Activated T-cell treated with anti-CD3 and anti-CD28 coated beads, Interleukin-2, amount 50 U/mL, for 4 hours (primary cell): ENCODE results near the gene GON4L. TPM values are rescaled to one million over a fixed set of nuclear protein-coding genes. Genes with fewer than 3 reads are reported as not detected.

ENCODE experiments used
- ATAC-seq, 2 donors: fragments of 200-7000 bp; cut with Tn5 transposase; one replicate each; pipeline ENCODE4 v1.10.0; 2021
- DNase-seq: peaks from one replicate; pipeline ENCODE4 v3.0.0-alpha.2; 2020
- H3K27me3 Mint-ChIP-seq: one replicate; pipeline ENCODE4 v1.8.0; 2021; ENCODE audit warnings: low read depth, mixed read lengths
- H3K36me3 Mint-ChIP-seq: one replicate; pipeline ENCODE4 v1.8.0; 2022; ENCODE audit warnings: mixed read lengths; ENCODE audit not compliant: insufficient read depth
- H3K4me1 Mint-ChIP-seq: one replicate; pipeline ENCODE4 v1.8.0; 2021; ENCODE audit warnings: low read depth, mixed read lengths
- H3K4me3 Mint-ChIP-seq: one replicate; pipeline ENCODE4 v1.8.0; 2021; ENCODE audit warnings: mild to moderate bottlenecking, moderate library complexity, mixed read lengths
- H3K9me3 Mint-ChIP-seq: one replicate; pipeline ENCODE4 v1.8.0; 2021; ENCODE audit warnings: mixed read lengths
- total RNA-seq, 3 donors: library from RNA; stranded (reverse); gene quantifications; one replicate each; pipeline ENCODE4 v1.2.1, GENCODE V29; 2021

The GON4L gene
- total RNA-seq, 3 donors from 2014 or later: 42.6 to 48.4 (median 47.8) TPM

DNA sequence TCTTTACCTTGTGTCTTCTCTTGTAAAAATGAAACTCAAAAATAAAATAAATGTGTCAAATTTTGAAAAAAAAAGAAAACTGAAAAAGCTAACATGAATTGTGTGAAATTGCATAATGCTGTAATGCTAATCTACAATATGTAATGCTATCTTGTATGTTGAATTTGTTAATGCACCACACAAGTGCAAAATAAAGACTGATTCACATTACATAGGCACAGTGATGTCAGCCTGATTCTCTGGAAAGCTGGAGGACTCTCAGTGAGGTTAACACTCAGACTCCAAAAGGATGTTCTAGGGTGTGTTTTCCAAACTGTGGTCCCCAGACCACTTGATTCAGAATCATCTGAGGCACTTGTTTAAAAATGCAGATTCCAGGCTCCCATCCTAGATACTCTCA, 28.0 kb upstream of the GON4L start:
- ATAC-seq (no peak), DNase-seq (no peak)
- Mint-ChIP-seq H3K9me3 (no peaks in the 10 kb centered on the region), H3K27me3 (no peaks in the 10 kb centered on the region), H3K4me3 (no peak overlapping the region), H3K4me1 (no peaks in the 10 kb centered on the region), H3K36me3 (no peaks in the 10 kb centered on the region)

DNA sequence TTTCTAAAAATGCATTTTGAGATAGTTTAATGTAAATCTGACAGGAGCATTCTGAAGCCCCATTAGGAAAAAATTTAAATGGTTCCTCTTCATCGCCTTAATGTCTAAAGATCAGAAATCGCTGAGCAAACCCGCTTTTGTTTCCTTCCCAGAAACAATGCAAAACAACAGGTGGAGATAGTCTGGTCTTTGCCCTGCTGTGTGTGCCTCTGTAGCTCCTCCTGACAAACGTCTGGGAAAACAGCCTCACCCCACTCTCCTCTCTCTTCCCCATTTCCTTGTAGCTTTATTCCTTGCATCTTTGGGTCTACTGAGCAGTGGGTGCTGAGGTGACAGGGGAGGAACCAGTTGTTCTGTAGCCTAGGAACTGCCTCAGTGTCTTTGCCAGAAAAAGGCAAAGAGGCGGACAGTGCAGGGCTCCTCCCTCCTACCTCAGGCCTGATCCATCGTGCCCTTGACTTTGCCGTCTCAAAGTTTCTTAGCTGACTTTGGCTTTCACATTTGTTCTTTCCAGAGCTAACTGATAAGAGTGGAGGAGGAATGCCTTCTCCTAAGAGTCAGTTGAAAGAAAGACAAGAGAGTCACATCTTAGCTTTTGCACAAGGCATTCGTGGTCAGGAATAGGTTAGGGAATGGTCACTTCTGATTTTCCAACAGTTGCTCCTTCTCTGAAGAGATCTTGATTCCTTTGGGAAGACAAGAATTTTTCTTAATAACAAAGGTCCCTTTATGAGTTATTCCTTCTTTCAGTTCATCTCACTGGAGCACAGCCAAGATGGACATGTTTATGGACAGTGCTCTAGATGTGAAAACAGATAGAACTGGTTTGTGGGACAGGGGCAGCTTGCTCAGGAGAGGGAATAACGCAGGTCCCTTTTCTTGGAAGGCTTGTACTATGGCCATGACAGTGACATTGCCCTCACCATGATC, 27.3 kb upstream of the GON4L start:
- Mint-ChIP-seq H3K9me3 (no peaks in the 10 kb centered on the region), H3K4me1 (no peaks in the 10 kb centered on the region), H3K4me3 (no peak overlapping the region), H3K36me3 (no peaks in the 10 kb centered on the region), H3K27me3 (no peaks in the 10 kb centered on the region)
- DNase-seq (no peak), ATAC-seq (no peak)

DNA sequence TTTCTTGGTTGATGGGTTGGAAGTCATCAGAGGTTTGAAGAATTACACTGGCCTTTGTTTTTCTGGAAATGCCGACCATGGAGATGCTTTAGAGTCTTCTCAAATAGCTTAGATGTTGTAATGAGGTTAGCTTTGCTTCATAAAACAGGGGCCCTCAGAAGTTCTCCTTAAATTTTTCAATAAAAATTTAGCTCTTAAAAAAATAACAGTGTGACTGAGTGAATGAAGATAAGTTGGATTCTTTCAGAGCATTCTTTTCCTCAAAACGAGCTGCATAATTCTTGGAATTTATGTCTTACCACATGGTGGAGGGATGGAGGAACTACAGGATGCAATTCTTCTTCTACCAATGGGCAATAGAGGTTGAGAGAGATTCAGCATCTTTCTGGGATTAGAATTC, 25.8 kb upstream of the GON4L start:
- Mint-ChIP-seq H3K4me1 (no peaks in the 10 kb centered on the region), H3K4me3 (no peak overlapping the region), H3K9me3 (no peaks in the 10 kb centered on the region)

DNA sequence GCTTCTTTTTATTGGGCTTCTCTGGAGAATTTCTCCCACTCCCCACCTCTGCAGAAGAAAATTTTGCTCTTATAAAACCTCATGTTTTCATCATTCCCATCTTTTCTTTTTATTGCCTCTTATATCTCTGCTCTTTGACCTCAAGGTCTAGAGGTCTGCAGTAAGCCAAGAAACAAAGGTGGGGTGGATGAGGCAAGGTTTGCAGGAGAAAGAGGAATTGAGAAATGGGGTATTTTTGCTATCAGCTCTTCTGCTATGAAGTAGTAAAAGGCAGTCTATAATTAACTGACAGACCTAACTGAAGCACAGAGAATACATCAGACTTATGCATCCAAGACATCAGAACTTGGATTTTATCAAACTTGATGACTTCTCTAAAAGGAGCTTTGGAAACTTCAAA, 25.2 kb upstream of the GON4L start:
- no peak overlapping the region for H3K4me3 Mint-ChIP-seq
- ATAC-seq (no peak), DNase-seq (no peak)
- H3K27me3 Mint-ChIP-seq: no peaks in the 10 kb centered on the region
- no peaks in the 10 kb centered on the region for H3K9me3 Mint-ChIP-seq
- no peaks in the 10 kb centered on the region for H3K36me3 Mint-ChIP-seq
- H3K4me1 Mint-ChIP-seq: no peaks in the 10 kb centered on the region

More for the DNA sequence above, 25.8 kb upstream of the GON4L start:
- H3K27me3 Mint-ChIP-seq: no peaks in the 10 kb centered on the region
- DNase-seq (no peak), ATAC-seq (no peak)
- no peaks in the 10 kb centered on the region for H3K36me3 Mint-ChIP-seq

DNA sequence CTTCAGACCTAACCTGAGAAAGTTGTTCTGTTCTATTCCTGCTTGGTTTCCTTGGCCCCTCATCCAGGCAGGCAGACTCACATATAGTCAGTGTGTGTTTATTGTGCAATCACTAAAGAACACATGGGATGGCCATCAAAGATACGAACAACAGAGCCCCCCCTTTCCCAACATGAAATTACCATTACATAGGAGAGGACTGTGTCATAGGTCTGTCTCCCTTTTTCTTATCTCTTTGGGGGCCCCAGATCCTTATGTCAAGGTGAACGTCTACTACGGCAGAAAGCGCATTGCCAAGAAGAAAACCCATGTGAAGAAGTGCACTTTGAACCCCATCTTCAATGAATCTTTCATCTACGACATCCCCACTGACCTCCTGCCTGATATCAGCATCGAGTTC, 23.9 kb upstream of the GON4L start:
- Mint-ChIP-seq H3K4me1 (no peaks in the 10 kb centered on the region), H3K27me3 (no peaks in the 10 kb centered on the region), H3K9me3 (no peaks in the 10 kb centered on the region), H3K36me3 (no peaks in the 10 kb centered on the region), H3K4me3 (no peak overlapping the region)
- DNase-seq: no peak
- no peak for ATAC-seq

DNA sequence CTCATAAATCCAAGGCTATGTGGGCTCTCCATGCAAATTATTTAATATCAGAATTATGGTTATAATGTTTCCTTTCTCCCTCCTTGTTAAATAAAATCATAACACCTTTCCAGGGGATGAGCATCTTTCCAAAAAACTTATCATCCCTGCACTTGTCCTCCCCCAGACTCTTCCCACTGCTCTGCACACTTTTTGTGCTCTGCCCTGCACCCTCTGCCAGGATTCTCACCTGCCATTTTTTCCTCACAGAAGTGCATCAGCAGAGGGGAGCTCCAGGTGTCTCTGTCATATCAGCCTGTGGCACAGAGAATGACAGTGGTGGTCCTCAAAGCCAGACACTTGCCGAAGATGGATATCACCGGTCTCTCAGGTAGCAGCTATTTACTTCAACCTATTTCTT, 23.2 kb upstream of the GON4L start:
- H3K9me3 Mint-ChIP-seq: no peaks in the 10 kb centered on the region
- no peaks in the 10 kb centered on the region for H3K36me3 Mint-ChIP-seq
- H3K4me3 Mint-ChIP-seq: no peak overlapping the region
- ATAC-seq: no peak
- no peaks in the 10 kb centered on the region for H3K27me3 Mint-ChIP-seq
- no peak for DNase-seq
- no peaks in the 10 kb centered on the region for H3K4me1 Mint-ChIP-seq

DNA sequence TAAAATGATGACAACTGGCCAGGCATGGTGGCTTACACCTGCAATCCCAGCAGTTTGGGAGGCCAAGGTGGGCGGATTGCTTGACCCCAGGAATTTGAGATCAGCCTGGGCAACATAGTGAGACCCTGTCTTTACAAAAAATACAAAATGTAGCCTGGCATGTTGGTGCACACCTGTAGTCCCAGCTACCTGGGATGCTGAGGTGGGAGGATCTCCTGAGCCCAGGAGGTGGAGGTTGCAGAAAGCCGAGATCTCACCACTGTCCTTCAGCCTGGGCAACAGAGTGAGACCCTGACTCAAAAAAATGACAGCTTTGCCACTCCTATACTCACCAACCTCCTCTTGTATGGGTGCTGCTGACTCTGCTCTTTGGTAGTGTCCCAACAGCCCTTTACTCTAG, 20.9 kb upstream of the GON4L start:
- no peak for ATAC-seq
- no peaks in the 10 kb centered on the region for H3K9me3 Mint-ChIP-seq
- no peak for DNase-seq
- H3K4me1 Mint-ChIP-seq: no peaks in the 10 kb centered on the region
- H3K4me3 Mint-ChIP-seq: no peak overlapping the region
- H3K27me3 Mint-ChIP-seq: no peaks in the 10 kb centered on the region
- no peaks in the 10 kb centered on the region for H3K36me3 Mint-ChIP-seq

DNA sequence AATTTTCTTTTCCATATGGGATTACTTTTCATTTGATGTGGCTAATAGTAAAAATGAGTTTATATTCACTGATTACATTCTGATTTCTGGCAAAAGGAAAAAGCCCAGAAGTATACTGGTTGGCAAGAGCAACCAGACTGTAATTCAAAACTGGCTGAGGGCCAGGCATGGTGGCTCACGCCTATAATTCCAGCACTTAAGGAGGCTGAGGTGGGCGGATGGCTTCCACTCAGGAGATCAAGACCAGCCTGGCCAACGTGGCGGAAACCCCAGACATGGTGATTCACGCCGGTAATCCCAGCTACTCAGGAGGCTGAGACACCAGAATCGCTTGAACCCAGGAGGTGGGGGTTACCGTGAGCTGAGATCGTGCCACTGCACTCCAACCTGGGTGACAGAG, 16.8 kb upstream of the GON4L start:
- H3K4me3 Mint-ChIP-seq: no peak overlapping the region
- H3K27me3 Mint-ChIP-seq: no peaks in the 10 kb centered on the region
- no peaks in the 10 kb centered on the region for H3K36me3 Mint-ChIP-seq
- ATAC-seq (no peak), DNase-seq (no peak)
- H3K4me1 Mint-ChIP-seq: no peaks in the 10 kb centered on the region
- no peaks in the 10 kb centered on the region for H3K9me3 Mint-ChIP-seq

DNA sequence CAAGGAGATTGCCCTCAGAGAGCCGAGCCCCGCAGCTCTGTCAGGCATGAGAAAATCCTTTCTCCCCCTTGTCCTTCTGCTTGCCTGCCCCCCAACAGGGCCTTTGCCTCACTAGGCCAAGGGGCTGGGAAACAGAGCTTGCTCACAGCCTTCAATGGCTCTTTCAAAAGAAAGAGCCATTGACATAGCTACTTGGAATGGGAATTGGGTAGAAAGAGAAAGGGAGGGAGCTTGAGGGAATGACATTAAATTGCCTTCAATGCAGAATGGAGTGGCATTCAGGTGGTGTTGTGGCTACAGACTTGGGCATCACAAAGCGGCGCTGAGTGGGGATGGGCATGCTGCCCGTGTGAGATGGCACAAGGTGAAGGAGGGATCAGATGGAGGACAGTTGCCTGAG, 15.5 kb upstream of the GON4L start:
- ATAC-seq: no peak
- no peaks in the 10 kb centered on the region for H3K9me3 Mint-ChIP-seq
- H3K4me3 Mint-ChIP-seq: no peak overlapping the region
- H3K27me3 Mint-ChIP-seq: no peaks in the 10 kb centered on the region
- H3K36me3 Mint-ChIP-seq: no peaks in the 10 kb centered on the region
- no peak for DNase-seq
- H3K4me1 Mint-ChIP-seq: no peaks in the 10 kb centered on the region

DNA sequence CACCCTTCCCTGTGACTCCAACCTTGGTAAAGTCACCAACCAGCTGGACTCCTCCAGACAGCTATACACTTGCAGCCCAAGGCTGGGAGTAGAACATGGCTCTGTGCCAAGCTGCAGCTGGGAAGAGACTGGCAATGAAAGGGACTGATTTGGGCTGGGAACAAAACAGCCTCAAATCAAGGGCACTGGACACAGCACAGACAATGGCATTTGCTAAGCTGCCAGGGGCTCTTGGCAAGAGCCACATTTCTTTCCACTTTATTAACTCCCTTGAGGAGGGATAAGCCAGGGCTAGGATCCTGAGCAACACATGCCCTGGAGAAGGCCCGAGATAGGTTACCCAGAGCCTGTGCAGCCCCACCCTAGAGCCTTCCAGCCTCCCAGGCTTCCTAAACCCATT, 14.4 kb upstream of the GON4L start:
- Mint-ChIP-seq H3K4me1 (no peaks in the 10 kb centered on the region), H3K4me3 (no peak overlapping the region), H3K27me3 (no peaks in the 10 kb centered on the region), H3K9me3 (no peaks in the 10 kb centered on the region), H3K36me3 (no peaks in the 10 kb centered on the region)
- ATAC-seq (no peak), DNase-seq (no peak)

DNA sequence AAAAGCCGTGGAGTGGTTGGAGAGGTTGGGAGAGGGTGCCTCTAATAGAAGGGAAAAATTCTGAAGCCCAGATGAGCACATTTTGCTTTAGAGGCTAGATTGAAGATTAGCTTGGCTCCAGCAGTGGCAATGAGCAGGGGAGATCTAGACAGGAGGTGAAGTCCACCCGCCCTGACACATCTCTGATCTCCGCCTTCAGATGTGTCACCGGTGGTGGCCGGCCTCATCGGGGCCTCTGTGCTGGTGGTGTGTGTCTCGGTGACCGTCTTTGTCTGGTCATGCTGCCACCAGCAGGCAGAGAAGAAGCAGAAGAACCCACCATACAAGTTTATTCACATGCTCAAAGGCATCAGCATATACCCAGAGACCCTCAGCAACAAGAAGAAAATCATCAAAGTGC, 10.8 kb upstream of the GON4L start:
- Mint-ChIP-seq H3K36me3 (no peaks in the 10 kb centered on the region), H3K27me3 (no peaks in the 10 kb centered on the region), H3K4me3 (no peak overlapping the region), H3K4me1 (no peaks in the 10 kb centered on the region), H3K9me3 (no peaks in the 10 kb centered on the region)
- ATAC-seq: no peak
- DNase-seq: no peak

DNA sequence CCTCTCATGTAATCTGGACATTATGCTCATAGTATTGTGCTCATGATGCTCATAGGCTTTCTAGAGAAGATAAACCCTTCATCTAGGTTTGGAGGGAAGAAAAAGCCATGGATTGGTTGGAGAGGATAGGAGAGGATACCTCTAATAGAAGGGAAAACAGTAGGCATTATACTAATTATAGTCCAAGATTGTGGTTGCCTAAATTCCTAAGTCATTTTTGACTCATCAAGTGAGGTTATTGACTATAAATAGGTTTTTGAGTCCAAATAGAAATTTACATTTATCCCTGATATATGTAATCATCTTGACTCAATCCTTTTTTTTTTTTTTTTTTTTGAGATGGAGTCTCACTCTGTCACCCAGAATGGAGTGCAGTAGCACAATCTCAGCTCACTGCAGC, 7.4 kb upstream of the GON4L start:
- no peaks in the 10 kb centered on the region for H3K36me3 Mint-ChIP-seq
- no peaks in the 10 kb centered on the region for H3K27me3 Mint-ChIP-seq
- no peak for DNase-seq
- H3K4me3 Mint-ChIP-seq: no peak overlapping the region
- ATAC-seq: no peak
- H3K4me1 Mint-ChIP-seq: peaks cover 8% of the 10 kb centered on the region
- H3K9me3 Mint-ChIP-seq: no peaks in the 10 kb centered on the region

DNA sequence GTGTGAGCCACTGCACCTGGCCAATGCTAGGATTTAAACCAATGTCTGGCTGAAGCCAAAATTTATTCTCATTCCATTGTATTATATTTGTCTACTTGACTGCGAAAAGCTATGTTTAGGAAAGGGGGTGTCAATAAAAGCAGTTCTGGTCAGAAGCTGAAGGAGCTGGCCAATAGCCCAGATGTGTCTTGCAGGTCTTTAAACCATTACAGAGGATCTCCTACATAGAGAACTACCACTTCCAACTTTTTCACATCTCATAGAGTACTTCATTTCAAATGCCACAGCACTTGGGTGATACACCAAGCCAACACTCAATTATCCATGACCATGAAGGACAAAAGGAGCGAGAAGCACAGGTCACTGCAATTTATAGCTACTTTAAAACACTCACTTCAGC, 4.9 kb upstream of the GON4L start:
- DNase-seq (no peak), ATAC-seq (no peak)
- Mint-ChIP-seq H3K4me1 (peaks cover 30% of the 10 kb centered on the region), H3K27me3 (no peaks in the 10 kb centered on the region), H3K36me3 (peaks cover 2% of the 10 kb centered on the region), H3K9me3 (no peaks in the 10 kb centered on the region), H3K4me3 (no peak overlapping the region)

DNA sequence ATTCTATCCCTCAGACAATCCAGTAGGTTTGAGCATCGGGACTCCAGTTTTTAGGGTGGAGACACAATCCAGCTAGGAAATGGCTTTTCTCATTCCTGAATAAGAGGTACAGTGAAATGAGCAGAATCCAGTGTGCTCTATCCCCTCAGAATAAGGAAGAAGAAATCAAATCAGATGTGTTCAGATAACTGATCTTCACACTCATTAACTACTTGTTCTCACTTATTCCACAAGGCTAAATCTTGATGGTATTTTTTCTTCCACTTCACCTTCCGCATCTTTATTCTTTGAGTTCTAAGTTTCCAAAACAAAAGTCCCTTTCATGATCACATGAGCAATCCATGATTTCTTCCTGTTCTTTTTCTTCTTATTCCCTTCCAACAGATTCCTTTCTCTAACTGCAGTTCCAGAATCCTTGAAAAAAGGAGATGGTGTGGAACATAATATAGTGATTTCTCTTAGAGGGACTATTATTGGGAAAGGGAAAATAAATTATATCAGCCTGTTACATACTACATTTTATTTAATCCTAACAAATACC, 4.0 kb upstream of the GON4L start:
- Mint-ChIP-seq H3K36me3 (peaks cover 2% of the 10 kb centered on the region), H3K27me3 (no peaks in the 10 kb centered on the region), H3K4me3 (peak overlapping the region; percentile 98), H3K9me3 (no peaks in the 10 kb centered on the region), H3K4me1 (peaks cover 36% of the 10 kb centered on the region)
- DNase-seq (no peak), ATAC-seq (no peak)
